ENCODE measurements around the gene LTB. TPM values are rescaled to one million over a fixed set of nuclear protein-coding genes. Genes with fewer than 3 reads are reported as not detected.

LTB gene
- total and polyA plus RNA-seq, 9 of the 15 experiments (the other 6 are each of a cell fraction or from before 2014, with no cell fraction given), result 0.07 to 0.51 TPM; not detected in 7

GRCh38 chr6:31567531-31568370, 14.5 kb downstream of the LTB start:
- H3K4me3 ChIP-seq, result no peak overlapping the region
- CTCF ChIA-PET (ENCODE audit: low intra/inter-chr PET ratio), result no interaction called here
- H4K20me1 ChIP-seq (replicated peaks; ENCODE audit: control insufficient read depth, insufficient read depth, low read length), result no peaks in the 10 kb centered on the region
- ATAC-seq (peak; percentile 35; the same call in 2 of the 3 replicates), DNase-seq (ENCODE audit: extremely low read depth in 1 of 4, low spot score in 3 of 4) (peak in 1 of 4 experiments; percentile 55), FAIRE-seq (peak; percentile 44)
- no peaks in the 10 kb centered on the region for H3K36me3 ChIP-seq (ENCODE audit: control insufficient read depth, insufficient read depth, low read length)
- peaks cover 2% of the 10 kb centered on the region for H3K9me1 ChIP-seq (ENCODE audit: control insufficient read depth, insufficient read depth, low read length)
- peaks cover 13 to 25% of the 10 kb centered on the region in 2 experiments; a peak in 4 of 5 replicates for H3K4me1 ChIP-seq (replicated peaks in 1 of 2; ENCODE audit: control insufficient read depth in 2 of 2, insufficient read depth in 2 of 2, low read length in 2 of 2)
- no peaks in the 10 kb centered on the region for H3K79me2 ChIP-seq (ENCODE audit: control insufficient read depth, insufficient read depth, low read length)
- H3K27me3 ChIP-seq (ENCODE audit: control insufficient read depth in 2 of 2, insufficient read depth in 2 of 2, low read length in 2 of 2), result no peaks in the 10 kb centered on the region
- peak overlapping the region in 1 of 2 experiments; percentile 29; a peak in 1 of 4 replicates for H3K9ac ChIP-seq (ENCODE audit: insufficient read depth in 1 of 2, low read depth in 2 of 2, low read length in 2 of 2)
- H3K9me3 ChIP-seq (replicated peaks; ENCODE audit: control insufficient read depth, insufficient read depth, low read depth, low read length), result no peaks in the 10 kb centered on the region
- in situ Hi-C loops (cut with MboI), result no loop called here
- no peak overlapping the region for H2AFZ ChIP-seq (ENCODE audit: low read depth, low read length)
- BruUV-seq (replicated peaks), result no TSS peak
- POLR2A ChIA-PET, result interaction anchor here (0.6 to 2.6 kb wide), 5 partner anchors 9 to 780 kb away, joined by 3 to 10 read pairs (median 4); partner anchors contain the start of gene LST1
- H3K27ac ChIP-seq (ENCODE audit: extremely low read depth, low read depth, low read length), result no peak overlapping the region
- WGBS (ENCODE audit: insufficient coverage, low coverage, missing lambda C conversion rate), result 22% methylated on average over 9 of the region's 9 CpGs
- intact Hi-C loops (cut with micrococcal nuclease), result no loop called here
- no peak overlapping the region for H3K4me2 ChIP-seq (ENCODE audit: insufficient read depth, low read length)
- TF ChIP-seq ID3 (CRISPR knock-in tag; IDR thresholded peaks at IDR 0.05), result no peak
- peak; percentile 69; the same call in 1 of the 2 replicates for TF ChIP-seq ID3 (tag; IDR thresholded peaks at IDR 0.05)
- TF ChIP-seq HDAC1 (IDR thresholded peaks at IDR 0.05), result peak in 1 of 2 experiments; percentile 18; a peak in 1 of 4 replicates
- peak; percentile 29; the same call in 1 of the 2 replicates for TF ChIP-seq CREM (IDR thresholded peaks at IDR 0.05; ENCODE audit: low read depth)
- TF ChIP-seq NR2C2 (CRISPR knock-in tag; IDR thresholded peaks at IDR 0.05), result no peak
- TF ChIP-seq NR2C2 (tag; IDR thresholded peaks at IDR 0.05), result peak; percentile 67; the same call in 1 of the 2 replicates
- TF ChIP-seq ATF7 (IDR thresholded peaks at IDR 0.05), result peak; percentile 40; the same call in 1 of the 2 replicates
- no peak for TF ChIP-seq PATZ1 (CRISPR knock-in tag; IDR thresholded peaks at IDR 0.05; ENCODE audit: borderline replicate concordance)
- TF ChIP-seq MAFK (IDR thresholded peaks at IDR 0.05; ENCODE audit: low read length), result 0 out of 2 replicates have a peak, but pooled peaks have one; percentile 24
- 0 out of 2 replicates have a peak, but pooled peaks have one; percentile 34 for TF ChIP-seq ZNF584 (CRISPR knock-in tag; IDR thresholded peaks at IDR 0.05; ENCODE audit: low read depth)
- peak; percentile 60 for TF ChIP-seq MAFF (IDR thresholded peaks at IDR 0.05; ENCODE audit: low read length)
- TF ChIP-seq MAFG (tag; conservative IDR thresholded peaks at IDR 0.05), result peak; percentile 77
- no peak for TF ChIP-seq SMC3 (conservative IDR thresholded peaks at IDR 0.05; ENCODE audit: insufficient read depth, low read depth, low read length)
- no peak for TF ChIP-seq XRCC4 (IDR thresholded peaks at IDR 0.05; ENCODE audit: extremely low read depth, insufficient read depth, insufficient read length)
- no peak for TF ChIP-seq ZNF512 (tag; IDR thresholded peaks at IDR 0.05)
- TF ChIP-seq ESRRA (IDR thresholded peaks at IDR 0.05; ENCODE audit: borderline replicate concordance, low read depth), result peak; percentile 39; the same call in 1 of the 2 replicates
- peak; percentile 92 for TF ChIP-seq ZNF316 (IDR thresholded peaks at IDR 0.05)
- 0 out of 2 replicates have a peak, but pooled peaks have one; percentile 24 for TF ChIP-seq DPF2 (IDR thresholded peaks at IDR 0.05)

All from K562 (cell line).